ENCODE results near the gene CCDC116. TPM values are rescaled to one million over a fixed set of nuclear protein-coding genes. Genes with fewer than 3 reads are reported as not detected.
A peak's percentile ranks its signal among the peaks of the same experiment; 100 is the strongest.

Gene CCDC116
- total and polyA plus RNA-seq, 10 donors = 0.24 to 0.66 (median 0.49) TPM

DNA sequence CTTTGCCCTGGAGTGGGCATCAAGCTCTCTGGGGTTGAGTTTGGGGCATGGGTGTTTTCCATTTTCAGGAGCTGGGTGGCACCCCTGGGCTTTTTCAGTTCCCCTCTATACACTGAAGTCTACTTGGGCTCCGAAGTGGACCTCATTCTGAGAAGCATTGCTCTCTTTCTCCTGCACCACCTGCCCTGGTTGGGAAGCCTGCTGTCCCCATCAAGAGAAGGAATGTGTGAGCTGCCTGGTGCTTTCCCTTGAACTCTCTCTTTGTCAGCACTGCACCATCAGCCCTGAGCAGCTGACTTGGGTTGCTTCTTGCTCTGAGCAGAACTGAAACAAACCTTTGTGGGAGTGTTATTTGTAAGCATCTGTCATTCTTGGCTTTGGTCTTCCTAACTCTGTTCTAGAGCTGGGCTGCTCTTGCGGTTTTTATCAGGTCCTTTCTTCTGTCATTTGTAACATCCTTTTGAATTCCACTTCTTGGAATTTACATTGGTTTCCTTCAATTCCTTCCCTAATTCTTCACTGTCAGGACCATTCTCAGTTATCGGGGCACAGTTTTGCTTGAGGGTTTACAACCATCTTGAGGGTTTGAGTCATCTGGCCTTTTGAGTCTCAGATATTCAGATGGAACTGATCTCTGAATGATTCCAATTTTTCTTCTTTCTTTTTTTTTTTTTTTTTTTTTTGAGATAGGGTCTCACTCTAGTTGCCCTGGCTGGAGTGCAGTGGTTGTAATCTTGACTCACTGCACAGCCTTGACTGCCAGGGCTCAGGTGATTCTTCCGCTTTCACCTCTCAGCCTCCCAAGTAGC is 44.6 kb upstream of the CCDC116 start:
- intact Hi-C loops (cut with DNase I; ENCODE audit: low total_unique reads) = no loop called here
- Histone ChIP-seq H3K36me3 (peaks cover 0 to 47% (median 3%) of the 10 kb centered on the region in 6 donors), H3K27me3 (replicated peaks in 1 of 7) (no peaks in the 10 kb centered on the region), H3K27ac (peak overlapping the region in 5 of 8 donors; percentile 34 to 50 (median 44)), H3K4me3 (no peak overlapping the region), H3K9me3 (no peaks in the 10 kb centered on the region), H3K4me1 (peaks cover 27 to 98% (median 75%) of the 10 kb centered on the region in 6 donors)
- TF ChIP-seq POLR2A (IDR thresholded peaks at IDR 0.05) (no peak), POLR2AphosphoS5 (IDR thresholded peaks at IDR 0.05) (peak in 1 of 3 donors; percentile 36), CTCF (IDR thresholded peaks at IDR 0.05 in 8 of 11, conservative IDR thresholded peaks at IDR 0.05 in 3 of 11) (no peak)
- WGBS, 5 donors = 40 to 51% (median 47%) methylated on average over 4 of the region's 4 CpGs
- no peak for DNase-seq

DNA sequence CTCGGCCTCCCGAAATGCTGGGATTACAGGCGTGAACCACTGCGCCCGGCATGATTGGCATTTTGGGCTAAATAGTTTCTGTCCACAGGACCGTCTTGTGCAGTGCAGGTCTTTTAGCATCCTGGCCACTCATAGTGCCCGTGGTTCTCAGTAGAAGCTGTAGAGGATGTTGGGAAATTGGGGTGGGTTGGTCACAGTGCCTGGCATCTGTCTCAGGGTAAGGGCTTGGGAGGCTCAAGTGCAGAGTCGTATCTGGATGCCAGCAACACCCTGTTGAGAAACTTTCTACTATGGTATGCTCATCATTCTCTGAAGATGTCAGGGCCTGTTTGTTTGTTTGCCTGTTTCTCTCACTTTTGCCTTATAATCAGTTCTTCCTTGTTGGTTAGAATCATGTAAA is 43.2 kb upstream of the CCDC116 start:
- H3K4me1 ChIP-seq = peaks cover 27 to 100% (median 77%) of the 10 kb centered on the region in 6 donors

GRCh38 chr22:21590809-21591641 is 41.5 kb upstream of the CCDC116 start:
- peaks cover 0 to 60% (median 32%) of the 10 kb centered on the region in 6 donors for H3K36me3 ChIP-seq
- H3K27ac ChIP-seq = peak overlapping the region in 2 of 8 donors; percentile 1 to 9
- H3K9me3 ChIP-seq = no peaks in the 10 kb centered on the region
- H3K27me3 ChIP-seq (replicated peaks in 1 of 7) = no peaks in the 10 kb centered on the region
- no peak overlapping the region for H3K4me3 ChIP-seq
- DNase-seq = no peak
- intact Hi-C loops (cut with DNase I; ENCODE audit: low total_unique reads) = no loop called here
- H3K4me1 ChIP-seq = peaks cover 27 to 95% (median 70%) of the 10 kb centered on the region in 6 donors
- WGBS, 5 donors = 74 to 88% (median 78%) methylated on average over 8 to 9 of the region's 9 CpGs
- no peak for TF ChIP-seq POLR2A (IDR thresholded peaks at IDR 0.05)
- no peak for TF ChIP-seq POLR2AphosphoS5 (IDR thresholded peaks at IDR 0.05)
- TF ChIP-seq CTCF (IDR thresholded peaks at IDR 0.05 in 8 of 11, conservative IDR thresholded peaks at IDR 0.05 in 3 of 11) = no peak

More for the DNA sequence above, 43.2 kb upstream of the CCDC116 start:
- Histone ChIP-seq H3K27ac (peak overlapping the region in 2 of 8 donors; percentile 7 to 16), H3K9me3 (no peaks in the 10 kb centered on the region), H3K36me3 (peaks cover 0 to 51% (median 17%) of the 10 kb centered on the region in 6 donors), H3K4me3 (no peak overlapping the region), H3K27me3 (replicated peaks in 1 of 7) (no peaks in the 10 kb centered on the region)
- no peak for DNase-seq
- WGBS, 5 donors = 48 to 92% (median 82%) methylated on average over 2 to 8 of the region's 8 CpGs
- intact Hi-C loops (cut with DNase I; ENCODE audit: low total_unique reads) = no loop called here
- no peak for TF ChIP-seq POLR2AphosphoS5 (IDR thresholded peaks at IDR 0.05)
- no peak for TF ChIP-seq CTCF (IDR thresholded peaks at IDR 0.05 in 8 of 11, conservative IDR thresholded peaks at IDR 0.05 in 3 of 11)
- TF ChIP-seq POLR2A (IDR thresholded peaks at IDR 0.05) = no peak
